HepG2 (cell line): ENCODE results near the gene NMRAL1. TPM values are rescaled to one million over a fixed set of nuclear protein-coding genes. Genes with fewer than 3 reads are reported as not detected.

ENCODE experiments used
- FOXA1 ChIP-seq, 2 experiments: fragments of 450-650 bp in 1 of 2; sonication (generic) in 1 of 2; formaldehyde crosslinking in 1 of 2; IDR thresholded peaks; 2 replicates each; pipeline versions ENCODE4 v1.4.0 to v1.6.1; 2016 to 2020; ENCODE audit warnings: missing genetic modification reagents in 1 of 2
- FOXP1 ChIP-seq, 2 experiments: fragments of 450-650 bp in 1 of 2; IDR thresholded peaks; 2 replicates each; pipeline ENCODE4 v1.6.1; 2017 to 2018; ENCODE audit warnings: antibody characterized with exemption in 1 of 2
- MAFK ChIP-seq, 2 experiments: IDR thresholded peaks in 1 of 2; conservative IDR thresholded peaks in 1 of 2; 2 replicates each; pipeline ENCODE4 v1.6.1; 2011; ENCODE audit warnings: improper control_type of control experiment in 2 of 2, low read length in 2 of 2
- MED1 ChIP-seq: sonication (generic); formaldehyde crosslinking; IDR thresholded peaks from 2 replicates; pipeline ENCODE4 v1.4.0; 2020; ENCODE audit warnings: missing genetic modification reagents
- NR1H2 ChIP-seq: sonication (generic); formaldehyde crosslinking; IDR thresholded peaks from 2 replicates; pipeline ENCODE4 v1.8.1; 2022; ENCODE audit warnings: low read depth, missing genetic modification reagents, borderline replicate concordance
- POLR2G ChIP-seq: fragments of 200-400 bp; formaldehyde crosslinking; IDR thresholded peaks from 2 replicates; pipeline ENCODE4 v1.6.1; 2018; ENCODE audit warnings: mild to moderate bottlenecking, low read depth, low read length, moderate library complexity
- TEAD2 ChIP-seq: sonication (generic); formaldehyde crosslinking; IDR thresholded peaks from 2 replicates; pipeline ENCODE4 v1.9.0; 2021; ENCODE audit warnings: missing genetic modification reagents
- ZBTB21 ChIP-seq: sonication (generic); formaldehyde crosslinking; IDR thresholded peaks from 2 replicates; pipeline ENCODE4 v1.4.0; 2020; ENCODE audit warnings: missing genetic modification reagents
- ZNF142 ChIP-seq: sonication (generic); formaldehyde crosslinking; IDR thresholded peaks from 2 replicates; pipeline ENCODE4 v1.4.0; 2020; ENCODE audit warnings: missing genetic modification reagents
- ZNF230 ChIP-seq: sonication (generic); formaldehyde crosslinking; IDR thresholded peaks from 2 replicates; pipeline ENCODE4 v1.4.0; 2020; ENCODE audit warnings: mild to moderate bottlenecking, missing genetic modification reagents
- ZNF30 ChIP-seq: sonication (generic); formaldehyde crosslinking; IDR thresholded peaks from 2 replicates; pipeline ENCODE4 v1.5.0; 2020; ENCODE audit warnings: mild to moderate bottlenecking, missing genetic modification reagents
- ZNF570 ChIP-seq: sonication (generic); formaldehyde crosslinking; IDR thresholded peaks from 2 replicates; pipeline ENCODE4 v1.4.0; 2020; ENCODE audit warnings: mild to moderate bottlenecking, missing genetic modification reagents, borderline replicate concordance
- ZNF572 ChIP-seq: sonication (generic); formaldehyde crosslinking; IDR thresholded peaks from 2 replicates; pipeline ENCODE4 v1.5.1; 2020; ENCODE audit warnings: mild to moderate bottlenecking, missing genetic modification reagents
- ZNF746 ChIP-seq: sonication (generic); formaldehyde crosslinking; IDR thresholded peaks from 2 replicates; pipeline ENCODE4 v1.8.0; 2022; ENCODE audit warnings: mild to moderate bottlenecking, missing genetic modification reagents
- polyA plus RNA-seq, 8 experiments: library from polyadenylated mRNA; depleted of rRNA in 3 of 8; stranded (reverse) in 7 of 8; unstranded in 1 of 8; fragments of >200 nt; fragmentation: Illumina TruSeq in 4 of 8; extraction: Trizol in 4 of 8; gene quantifications; 2 replicates each; pipeline versions ENCODE4 v1.2.1 to v1.2.3, GENCODE V29; 2011 to 2016; ENCODE audit warnings: low read depth in 4 of 8, missing spikeins in 1 of 8, mixed read lengths in 1 of 8; ENCODE audit not compliant: insufficient read depth in 1 of 8
- total RNA-seq, 5 experiments: library from RNA; depleted of rRNA; stranded (reverse); fragments of >200 nt; fragmentation: Illumina TruSeq; extraction: Trizol; gene quantifications; 2 replicates each; pipeline ENCODE4 v1.2.3, GENCODE V29; 2016; ENCODE audit warnings: low read depth in 1 of 5
- TF ChIP-seq, protein P1 (sequence below): sonication (generic); formaldehyde crosslinking; IDR thresholded peaks from 2 replicates; pipeline ENCODE4 v1.4.0; 2020; ENCODE audit warnings: missing genetic modification reagents, mild to moderate bottlenecking, borderline replicate concordance
- TF ChIP-seq, protein P2 (sequence below): sonication (generic); formaldehyde crosslinking; IDR thresholded peaks from 2 replicates; pipeline ENCODE4 v1.5.1; 2020; ENCODE audit warnings: mild to moderate bottlenecking, moderate library complexity, missing genetic modification reagents
- TF ChIP-seq, protein P3 (sequence below): sonication (generic); formaldehyde crosslinking; IDR thresholded peaks from 2 replicates; pipeline ENCODE4 v1.5.1; 2020; ENCODE audit warnings: missing genetic modification reagents, mild to moderate bottlenecking, borderline replicate concordance

Gene NMRAL1
- total and polyA plus RNA-seq, 2 of the 13 experiments (the other 11 are each of a cell fraction or from before 2014, with no cell fraction given): 30.8 to 33.1 TPM

DNA sequence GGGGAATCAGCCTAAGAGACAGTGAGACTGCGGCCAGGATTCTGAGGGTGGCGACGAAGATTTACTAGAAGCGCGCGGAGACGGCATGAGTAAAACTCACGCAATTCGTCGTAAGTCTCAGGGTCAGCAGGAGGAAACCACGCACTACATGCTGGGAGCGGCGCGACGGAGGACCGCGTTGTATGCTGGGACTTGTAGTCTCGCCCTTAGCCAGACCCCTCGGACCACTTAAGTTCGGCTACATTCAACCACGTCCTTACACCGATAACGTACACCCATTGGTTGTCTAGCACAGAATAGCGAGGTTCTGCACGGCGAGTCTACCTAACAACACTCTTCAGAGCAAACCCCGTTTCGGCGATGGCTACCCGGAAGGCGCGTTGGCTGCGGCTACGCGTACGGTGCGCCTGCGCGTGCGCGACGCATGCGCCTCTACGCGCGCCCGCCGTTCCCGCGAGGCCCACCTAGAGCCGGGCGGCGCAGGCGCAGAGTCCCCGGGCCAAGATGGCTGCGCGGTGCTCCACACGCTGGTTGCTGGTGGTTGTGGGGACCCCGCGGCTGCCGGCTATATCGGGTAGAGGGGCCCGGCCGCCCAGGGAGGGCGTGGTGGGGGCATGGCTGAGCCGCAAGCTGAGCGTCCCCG is 48.9 kb downstream of the NMRAL1 start, which contains the start of gene DNAJA3 (continued):
- TF ChIP-seq ZBTB21 (CRISPR knock-in tag) (no peak), ZNF30 (CRISPR knock-in tag) (no peak), ZNF570 (CRISPR knock-in tag) (no peak), ZNF746 (CRISPR knock-in tag) (no peak), TEAD2 (no peak), ZNF230 (CRISPR knock-in tag) (no peak; the same call in 1 of the 2 replicates), ZNF142 (CRISPR knock-in tag) (no peak; the same call in 1 of the 2 replicates), FOXA1 (IDR thresholded peaks at IDR 0.05) (no peak), FOXA1 (CRISPR knock-in tag; IDR thresholded peaks at IDR 0.05) (0 out of 2 replicates have a peak, but pooled peaks have one; percentile 4), ZNF572 (CRISPR knock-in tag) (no peak), FOXP1 (IDR thresholded peaks at IDR 0.05) (no peak), FOXP1 (CRISPR knock-in tag; IDR thresholded peaks at IDR 0.05) (no peak), MED1 (CRISPR knock-in tag) (no peak), POLR2G (peak; percentile 92), MAFK (conservative IDR thresholded peaks at IDR 0.05 in 1 of 2, IDR thresholded peaks at IDR 0.05 in 1 of 2; ENCODE audit: low read length in 2 of 2) (no peak), NR1H2 (CRISPR knock-in tag) (no peak)
- TF ChIP-seq, protein P1, sequence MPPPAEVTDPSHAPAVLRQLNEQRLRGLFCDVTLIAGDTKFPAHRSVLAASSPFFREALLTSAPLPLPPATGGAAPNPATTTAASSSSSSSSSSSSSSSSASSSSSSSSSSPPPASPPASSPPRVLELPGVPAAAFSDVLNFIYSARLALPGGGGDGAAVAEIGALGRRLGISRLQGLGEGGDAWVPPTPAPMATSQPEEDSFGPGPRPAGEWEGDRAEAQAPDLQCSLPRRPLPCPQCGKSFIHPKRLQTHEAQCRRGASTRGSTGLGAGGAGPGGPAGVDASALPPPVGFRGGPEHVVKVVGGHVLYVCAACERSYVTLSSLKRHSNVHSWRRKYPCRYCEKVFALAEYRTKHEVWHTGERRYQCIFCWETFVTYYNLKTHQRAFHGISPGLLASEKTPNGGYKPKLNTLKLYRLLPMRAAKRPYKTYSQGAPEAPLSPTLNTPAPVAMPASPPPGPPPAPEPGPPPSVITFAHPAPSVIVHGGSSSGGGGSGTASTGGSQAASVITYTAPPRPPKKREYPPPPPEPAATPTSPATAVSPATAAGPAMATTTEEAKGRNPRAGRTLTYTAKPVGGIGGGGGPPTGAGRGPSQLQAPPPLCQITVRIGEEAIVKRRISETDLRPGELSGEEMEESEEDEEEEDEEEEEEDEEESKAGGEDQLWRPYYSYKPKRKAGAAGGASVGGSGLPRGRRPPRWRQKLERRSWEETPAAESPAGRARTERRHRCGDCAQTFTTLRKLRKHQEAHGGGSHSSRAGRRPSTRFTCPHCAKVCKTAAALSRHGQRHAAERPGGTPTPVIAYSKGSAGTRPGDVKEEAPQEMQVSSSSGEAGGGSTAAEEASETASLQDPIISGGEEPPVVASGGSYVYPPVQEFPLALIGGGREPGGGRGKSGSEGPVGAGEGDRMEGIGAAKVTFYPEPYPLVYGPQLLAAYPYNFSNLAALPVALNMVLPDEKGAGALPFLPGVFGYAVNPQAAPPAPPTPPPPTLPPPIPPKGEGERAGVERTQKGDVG (CRISPR knock-in tag): no peak
- TF ChIP-seq, protein P2, sequence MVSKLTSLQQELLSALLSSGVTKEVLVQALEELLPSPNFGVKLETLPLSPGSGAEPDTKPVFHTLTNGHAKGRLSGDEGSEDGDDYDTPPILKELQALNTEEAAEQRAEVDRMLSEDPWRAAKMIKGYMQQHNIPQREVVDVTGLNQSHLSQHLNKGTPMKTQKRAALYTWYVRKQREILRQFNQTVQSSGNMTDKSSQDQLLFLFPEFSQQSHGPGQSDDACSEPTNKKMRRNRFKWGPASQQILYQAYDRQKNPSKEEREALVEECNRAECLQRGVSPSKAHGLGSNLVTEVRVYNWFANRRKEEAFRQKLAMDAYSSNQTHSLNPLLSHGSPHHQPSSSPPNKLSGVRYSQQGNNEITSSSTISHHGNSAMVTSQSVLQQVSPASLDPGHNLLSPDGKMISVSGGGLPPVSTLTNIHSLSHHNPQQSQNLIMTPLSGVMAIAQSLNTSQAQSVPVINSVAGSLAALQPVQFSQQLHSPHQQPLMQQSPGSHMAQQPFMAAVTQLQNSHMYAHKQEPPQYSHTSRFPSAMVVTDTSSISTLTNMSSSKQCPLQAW (CRISPR knock-in tag): no peak
- TF ChIP-seq, protein P3, sequence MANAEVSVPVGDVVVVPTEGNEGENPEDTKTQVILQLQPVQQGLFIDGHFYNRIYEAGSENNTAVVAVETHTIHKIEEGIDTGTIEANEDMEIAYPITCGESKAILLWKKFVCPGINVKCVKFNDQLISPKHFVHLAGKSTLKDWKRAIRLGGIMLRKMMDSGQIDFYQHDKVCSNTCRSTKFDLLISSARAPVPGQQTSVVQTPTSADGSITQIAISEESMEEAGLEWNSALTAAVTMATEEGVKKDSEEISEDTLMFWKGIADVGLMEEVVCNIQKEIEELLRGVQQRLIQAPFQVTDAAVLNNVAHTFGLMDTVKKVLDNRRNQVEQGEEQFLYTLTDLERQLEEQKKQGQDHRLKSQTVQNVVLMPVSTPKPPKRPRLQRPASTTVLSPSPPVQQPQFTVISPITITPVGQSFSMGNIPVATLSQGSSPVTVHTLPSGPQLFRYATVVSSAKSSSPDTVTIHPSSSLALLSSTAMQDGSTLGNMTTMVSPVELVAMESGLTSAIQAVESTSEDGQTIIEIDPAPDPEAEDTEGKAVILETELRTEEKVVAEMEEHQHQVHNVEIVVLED (CRISPR knock-in tag): peak; percentile 99
